ENCODE data around the gene CHKB.

CHKB gene

GRCh38 chr22:50620593-50621355 lies 38.1 kb upstream of the CHKB start (continued):
- no peak for TF ChIP-seq ZNF768 (tag by site-specific recombination; IDR thresholded peaks at IDR 0.05)
- 0 out of 2 replicates have a peak, but pooled peaks have one; percentile 24 for TF ChIP-seq KLF17 (tag by site-specific recombination; IDR thresholded peaks at IDR 0.05)
- peak; percentile 51; the same call in 1 of the 2 replicates for TF ChIP-seq ZBTB17 (tag by site-specific recombination; IDR thresholded peaks at IDR 0.05)
- TF ChIP-seq ZNF24 (tag by site-specific recombination; IDR thresholded peaks at IDR 0.05) = no peak
- no peak for TF ChIP-seq ZNF670 (tag by site-specific recombination; IDR thresholded peaks at IDR 0.05; ENCODE audit: low read depth)
- no peak for TF ChIP-seq ZNF311 (tag by site-specific recombination; IDR thresholded peaks at IDR 0.05; ENCODE audit: borderline replicate concordance)
- no peak for TF ChIP-seq ZNF596 (tag by site-specific recombination; IDR thresholded peaks at IDR 0.05)
- peak; percentile 33; the same call in 1 of the 2 replicates for TF ChIP-seq GLIS2 (tag by site-specific recombination; IDR thresholded peaks at IDR 0.05)
- no peak for TF ChIP-seq ZNF239 (tag by site-specific recombination; IDR thresholded peaks at IDR 0.05)
- TF ChIP-seq ZNF660 (tag by site-specific recombination; IDR thresholded peaks at IDR 0.05) = no peak
- no peak for TF ChIP-seq ZNF549 (tag by site-specific recombination; IDR thresholded peaks at IDR 0.05)
- no peak for TF ChIP-seq ELK4 (IDR thresholded peaks at IDR 0.05; ENCODE audit: borderline replicate concordance, low read depth, low read length)
- no peak for TF ChIP-seq SCRT2 (tag by site-specific recombination; IDR thresholded peaks at IDR 0.05)
- no peak for TF ChIP-seq EGR2 (tag by site-specific recombination; IDR thresholded peaks at IDR 0.05; ENCODE audit: low read depth)
- no peak for TF ChIP-seq ZNF362 (tag by site-specific recombination; IDR thresholded peaks at IDR 0.05)
- TF ChIP-seq ZNF521 (tag by site-specific recombination; IDR thresholded peaks at IDR 0.05) = no peak
- TF ChIP-seq BCL11B (tag by site-specific recombination; IDR thresholded peaks at IDR 0.05; ENCODE audit: low read depth) = no peak
- TF ChIP-seq ZNF747 (tag by site-specific recombination; IDR thresholded peaks at IDR 0.05) = no peak
- TF ChIP-seq ZNF571 (tag by site-specific recombination; IDR thresholded peaks at IDR 0.05) = no peak
- TF ChIP-seq KLF9 (tag by site-specific recombination; IDR thresholded peaks at IDR 0.05; ENCODE audit: low read depth) = no peak
- TF ChIP-seq ZNF248 (tag by site-specific recombination; IDR thresholded peaks at IDR 0.05) = no peak
- TF ChIP-seq ZNF221 (tag by site-specific recombination; IDR thresholded peaks at IDR 0.05; ENCODE audit: borderline replicate concordance) = no peak
- TF ChIP-seq ZBTB20 (tag by site-specific recombination; IDR thresholded peaks at IDR 0.05) = peak; percentile 23; the same call in 1 of the 2 replicates
- no peak for TF ChIP-seq ZNF138 (tag by site-specific recombination; IDR thresholded peaks at IDR 0.05; ENCODE audit: borderline replicate concordance)
- no peak for TF ChIP-seq PBX3 (CRISPR knock-in tag; IDR thresholded peaks at IDR 0.05)
- no peak for TF ChIP-seq ZNF664 (tag by site-specific recombination; IDR thresholded peaks at IDR 0.05)
- no peak for TF ChIP-seq ZNF837 (tag by site-specific recombination; IDR thresholded peaks at IDR 0.05)
- no peak for TF ChIP-seq SP7 (tag by site-specific recombination; IDR thresholded peaks at IDR 0.05)
- TF ChIP-seq ZNF354C (tag by site-specific recombination; IDR thresholded peaks at IDR 0.05; ENCODE audit: borderline replicate concordance, low read depth) = no peak
- TF ChIP-seq PRDM2 (tag by site-specific recombination; IDR thresholded peaks at IDR 0.05; ENCODE audit: borderline replicate concordance) = no peak
- TF ChIP-seq ZNF202 (tag by site-specific recombination; IDR thresholded peaks at IDR 0.05; ENCODE audit: borderline replicate concordance) = no peak
